Measurements from ENCODE around the gene NAIF1. TPM values are rescaled to one million over a fixed set of nuclear protein-coding genes. Genes with fewer than 3 reads are reported as not detected.
A peak's percentile ranks its signal among the peaks of the same experiment; 100 is the strongest.
"Not testable (repeated sequence)": the region's sequence is repeated elsewhere in the genome, so short reads cannot be mapped to it uniquely, and the experiment has no call there.

Gene NAIF1
- total RNA-seq, 1 experiment from 2014 or later: 15.1 TPM

DNA sequence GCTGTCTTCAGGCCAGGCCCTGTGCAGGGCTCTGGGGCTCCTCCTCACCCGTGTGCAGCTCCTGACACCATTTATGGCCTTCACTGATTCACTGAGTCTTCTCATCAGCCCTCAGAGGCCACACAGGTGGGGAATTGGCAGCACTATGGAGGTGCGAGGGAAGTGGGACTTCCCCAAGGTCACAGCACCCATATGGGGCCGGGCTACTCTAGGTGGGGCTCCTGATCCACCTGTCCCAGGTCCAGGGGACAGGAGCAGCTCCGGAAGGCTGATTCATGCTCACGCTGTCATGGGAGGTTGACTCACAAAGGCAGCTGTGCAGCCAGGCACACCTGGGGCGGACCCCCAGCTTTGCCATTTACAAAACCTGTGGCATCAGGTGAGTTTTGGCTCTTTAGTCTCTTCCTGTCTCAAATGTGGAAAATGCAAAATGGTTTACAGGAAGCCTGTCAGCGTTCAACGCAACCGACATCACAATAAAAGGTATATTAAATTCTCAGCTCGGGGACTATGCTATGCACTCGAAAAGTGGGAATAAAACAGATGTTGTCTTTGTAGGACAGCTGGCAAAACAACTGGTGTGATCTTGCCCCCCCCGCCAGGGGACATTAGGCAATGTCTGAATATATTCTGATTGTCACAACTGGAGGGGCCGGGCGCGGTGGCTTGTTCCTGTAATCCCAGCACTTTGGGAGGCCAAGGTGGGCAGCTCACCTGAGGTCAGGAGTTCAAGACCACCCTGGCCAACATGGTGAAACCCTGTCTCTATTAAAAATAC, 15.0 kb downstream of the NAIF1 start:
- in situ Hi-C loops (cut with HindIII; ENCODE audit: low pct_unique_long_range_greater_than_20kb, low sequenced_read_pairs): no loop called here
- no peak for DNase-seq (ENCODE audit: low read depth, low spot score)

DNA sequence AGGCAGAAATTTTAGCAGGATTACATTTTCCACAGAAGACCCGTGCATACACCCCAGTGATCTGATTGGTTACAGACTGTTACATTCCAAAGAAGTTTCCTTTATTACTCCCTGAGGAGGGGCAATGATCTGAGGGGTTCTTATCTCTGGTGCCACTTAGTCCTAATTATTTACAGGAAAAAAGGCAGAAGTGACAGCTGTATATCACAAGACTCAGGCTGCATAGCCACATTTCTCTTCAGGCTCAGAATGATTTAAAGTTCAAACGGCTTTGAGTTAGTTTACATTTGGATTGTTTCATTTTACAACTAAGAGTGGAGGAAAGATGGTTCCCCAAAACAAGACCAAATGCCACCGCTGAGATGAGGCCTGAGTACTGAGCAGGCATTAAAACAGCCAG, 17.3 kb downstream of the NAIF1 start:
- DNase-seq (ENCODE audit: low read depth, low spot score): no peak
- in situ Hi-C loops (cut with HindIII; ENCODE audit: low pct_unique_long_range_greater_than_20kb, low sequenced_read_pairs): no loop called here

DNA sequence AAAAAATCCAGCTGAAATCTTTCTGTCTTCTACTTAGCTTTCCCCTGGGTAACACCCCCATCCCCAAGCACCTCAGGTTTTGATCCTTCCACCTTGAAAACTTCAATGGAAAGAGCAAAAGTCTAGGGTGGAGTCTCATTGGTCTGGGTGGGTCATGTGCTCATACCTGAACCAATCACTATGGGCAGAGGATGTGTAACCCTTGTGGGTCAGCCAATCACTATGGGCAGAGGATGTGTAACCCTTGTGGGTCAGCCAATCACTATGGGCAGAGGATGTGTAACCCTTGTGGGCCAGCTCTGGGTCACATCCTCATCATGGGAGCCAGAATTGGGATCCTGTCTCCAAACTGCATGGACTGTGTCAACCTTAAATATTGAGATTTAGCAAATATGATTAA, 18.5 kb downstream of the NAIF1 start:
- in situ Hi-C loops (cut with HindIII; ENCODE audit: low pct_unique_long_range_greater_than_20kb, low sequenced_read_pairs): no loop called here
- DNase-seq (ENCODE audit: low read depth, low spot score): no peak

DNA sequence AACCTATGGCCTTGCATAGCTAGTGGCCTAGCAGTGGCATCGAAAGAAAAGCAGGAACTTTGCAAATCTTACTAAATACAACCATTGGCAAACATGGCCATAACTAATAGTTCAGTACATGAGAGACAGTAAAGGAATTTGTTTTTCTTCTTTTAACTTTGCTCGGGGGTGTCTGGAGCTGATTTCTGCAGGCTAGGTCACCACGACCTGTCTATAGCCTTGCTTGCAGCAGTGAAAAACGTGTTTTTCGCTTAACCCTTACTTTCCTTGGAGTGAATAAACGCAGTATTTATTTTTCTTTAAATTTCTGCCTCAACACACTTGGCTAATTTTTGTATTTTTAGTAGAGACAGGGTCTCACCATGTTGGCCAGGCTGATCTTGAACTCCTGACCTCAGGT, 19.9 kb downstream of the NAIF1 start:
- in situ Hi-C loops (cut with HindIII; ENCODE audit: low pct_unique_long_range_greater_than_20kb, low sequenced_read_pairs): no loop called here
- no peak for DNase-seq (ENCODE audit: low read depth, low spot score)

DNA sequence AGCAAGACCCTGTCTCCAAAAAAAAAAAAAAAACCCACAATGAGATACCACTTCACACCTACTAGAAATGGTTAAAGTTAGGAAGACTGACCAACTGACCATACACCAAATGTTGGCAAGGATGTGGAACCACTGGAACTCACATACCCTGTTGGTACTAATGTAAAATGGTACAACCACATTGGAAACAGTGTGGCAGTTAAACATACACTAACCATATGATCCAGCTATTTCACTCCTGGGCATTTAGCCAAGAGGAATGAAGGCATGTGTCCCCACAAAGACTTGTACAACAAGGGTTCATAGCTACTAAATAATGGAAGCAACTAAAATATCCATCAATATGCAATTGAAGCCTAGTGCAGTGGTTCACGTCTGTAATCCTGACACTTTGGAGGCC, 21.3 kb downstream of the NAIF1 start:
- no peak for DNase-seq (ENCODE audit: low read depth, low spot score)
- in situ Hi-C loops (cut with HindIII; ENCODE audit: low pct_unique_long_range_greater_than_20kb, low sequenced_read_pairs): no loop called here

DNA sequence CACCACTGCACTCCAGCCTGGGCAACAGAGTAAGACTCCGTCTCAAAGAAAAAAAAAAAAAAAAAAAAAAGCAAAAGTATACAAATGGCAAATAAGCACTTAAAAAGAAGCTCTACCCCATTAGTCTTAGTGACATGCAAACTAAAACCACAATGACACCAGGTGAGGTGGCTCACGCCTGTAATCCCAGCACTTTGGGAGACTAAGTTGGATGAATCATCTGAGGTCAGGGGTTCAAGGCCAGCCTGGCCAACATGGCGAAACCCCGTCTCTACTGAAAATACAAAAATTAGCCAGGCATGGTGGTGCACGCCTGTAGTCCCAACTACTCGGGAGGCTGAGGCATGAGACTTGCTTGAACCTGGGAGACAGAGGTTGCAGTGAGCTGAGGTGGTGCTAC, 21.7 kb downstream of the NAIF1 start:
- in situ Hi-C loops (cut with HindIII; ENCODE audit: low pct_unique_long_range_greater_than_20kb, low sequenced_read_pairs); DNase-seq (ENCODE audit: low read depth, low spot score): not testable (repeated sequence)

DNA sequence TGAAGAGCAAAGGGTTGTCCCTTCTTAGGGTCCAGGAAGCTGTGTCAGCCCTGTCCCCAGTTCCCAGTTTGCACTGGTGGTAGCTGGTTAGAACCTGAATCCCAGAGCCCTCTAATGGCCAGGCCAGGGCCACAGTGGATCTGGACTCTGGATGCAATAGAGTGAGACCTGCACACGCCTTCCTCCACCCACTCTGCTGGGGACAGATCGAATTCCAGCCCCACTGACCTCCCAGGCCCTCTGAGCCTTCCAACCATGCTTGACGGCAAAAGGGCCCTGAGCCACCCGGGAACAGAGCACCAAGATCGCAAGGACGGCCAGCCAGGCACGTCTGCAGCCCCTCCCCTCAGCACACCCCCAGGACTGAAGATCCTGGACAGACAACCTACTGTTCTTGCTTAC, 23.7 kb downstream of the NAIF1 start:
- in situ Hi-C loops (cut with HindIII; ENCODE audit: low pct_unique_long_range_greater_than_20kb, low sequenced_read_pairs): no loop called here
- DNase-seq (ENCODE audit: low read depth, low spot score): no peak

DNA sequence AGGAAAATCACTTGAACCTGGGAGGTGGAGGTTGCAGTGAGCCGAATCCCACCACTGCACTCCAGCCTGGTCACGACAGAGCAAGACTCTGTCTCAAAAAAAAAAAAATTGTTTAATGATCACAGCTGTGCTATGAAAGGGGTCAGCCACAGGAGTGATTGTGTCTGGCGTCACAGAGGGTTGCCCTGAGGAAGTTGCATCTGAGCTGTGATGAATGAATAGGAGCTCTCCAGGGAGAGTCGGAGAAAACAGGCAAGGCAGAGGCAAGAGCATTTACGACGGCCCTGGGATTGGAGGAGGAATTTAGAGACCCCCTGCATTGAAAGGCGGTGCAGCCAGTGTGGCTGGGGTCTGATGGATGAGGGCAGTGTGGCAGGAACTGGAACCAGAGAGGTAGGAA, 25.1 kb downstream of the NAIF1 start:
- in situ Hi-C loops (cut with HindIII; ENCODE audit: low pct_unique_long_range_greater_than_20kb, low sequenced_read_pairs): no loop called here

DNA sequence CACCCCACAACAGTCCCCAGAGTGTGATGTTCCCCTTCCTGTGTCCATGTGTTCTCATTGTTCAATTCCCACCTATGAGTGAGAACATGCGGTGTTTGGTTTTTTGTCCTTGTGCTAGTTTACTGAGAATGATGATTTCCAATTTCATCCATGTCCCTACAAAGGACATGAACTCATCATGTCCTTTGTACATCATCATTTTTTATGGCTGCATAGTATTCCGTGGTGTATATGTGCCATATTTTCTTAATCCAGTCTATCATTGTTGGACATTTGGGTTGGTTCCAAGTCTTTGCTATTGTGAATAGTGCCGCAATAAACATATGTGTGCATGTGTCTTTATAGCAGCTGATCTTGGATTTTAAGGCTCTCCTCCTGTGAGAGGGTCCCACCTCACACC, 26.3 kb downstream of the NAIF1 start:
- in situ Hi-C loops (cut with HindIII; ENCODE audit: low pct_unique_long_range_greater_than_20kb, low sequenced_read_pairs); DNase-seq (ENCODE audit: low read depth, low spot score): not testable (repeated sequence)

More for the DNA sequence above, 25.1 kb downstream of the NAIF1 start:
- no peak for DNase-seq (ENCODE audit: low read depth, low spot score)

DNA sequence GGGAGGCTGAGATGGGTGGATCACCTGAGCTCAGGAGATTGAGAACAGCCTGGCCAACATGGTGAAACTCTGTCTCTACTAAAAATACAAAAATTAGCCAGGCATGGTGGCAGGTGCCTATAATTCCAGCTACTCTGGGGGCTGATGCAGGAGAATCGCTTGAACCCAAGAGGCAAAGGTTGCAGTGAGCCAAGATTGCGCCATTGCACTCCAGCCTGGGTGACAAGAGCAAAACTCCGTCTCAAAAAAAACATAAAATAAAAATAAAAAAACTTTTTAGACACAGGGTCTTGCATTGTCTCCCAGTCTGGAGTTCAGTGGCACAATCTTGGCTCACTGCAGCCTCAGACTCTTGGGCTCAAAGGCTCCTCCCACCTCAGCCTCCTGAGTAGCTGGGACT, 30.6 kb downstream of the NAIF1 start:
- DNase-seq (ENCODE audit: low read depth, low spot score); in situ Hi-C loops (cut with HindIII; ENCODE audit: low pct_unique_long_range_greater_than_20kb, low sequenced_read_pairs): not testable (repeated sequence)

DNA sequence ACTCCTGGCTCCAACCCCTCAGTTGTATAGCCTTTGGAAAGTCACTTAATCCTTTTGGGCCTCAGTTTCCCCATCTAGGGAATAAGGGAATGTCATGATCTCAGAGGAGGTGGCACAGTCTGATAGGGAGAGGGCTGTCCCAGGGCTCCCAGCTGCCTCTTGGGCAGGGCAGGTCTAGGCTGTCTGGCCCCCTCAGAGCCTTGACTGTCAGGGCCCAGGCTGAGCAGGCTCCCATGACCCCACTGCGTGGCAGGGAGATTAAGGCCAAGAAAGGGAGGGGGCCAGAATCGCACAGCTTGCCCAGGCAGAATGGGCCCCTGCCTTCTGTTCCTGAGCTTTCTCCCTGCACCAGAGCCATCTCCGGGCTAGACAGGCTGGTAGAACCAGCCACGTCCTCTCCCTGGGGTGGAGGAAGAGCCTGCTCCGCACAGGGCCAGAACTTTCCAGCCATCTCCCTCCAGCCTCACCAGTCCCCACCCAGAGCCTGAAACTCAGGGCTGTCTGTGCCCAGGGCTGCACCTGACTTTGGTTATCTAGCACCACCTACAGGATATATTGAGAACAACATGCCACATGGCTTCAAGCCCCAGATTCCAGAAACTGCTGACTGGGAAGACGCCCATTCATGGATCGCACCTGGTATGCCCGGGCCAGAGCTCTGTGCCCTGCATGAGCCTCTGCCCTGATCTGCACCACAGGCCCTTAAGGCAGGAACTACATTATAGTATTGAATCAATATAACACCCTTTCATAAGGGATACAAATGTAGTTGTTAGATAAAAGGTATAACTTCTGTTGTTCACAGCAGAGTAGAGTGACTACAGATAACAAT, 32.1 kb downstream of the NAIF1 start:
- DNase-seq (ENCODE audit: low read depth, low spot score): peak; percentile 92
- in situ Hi-C loops (cut with HindIII; ENCODE audit: low pct_unique_long_range_greater_than_20kb, low sequenced_read_pairs): no loop called here

DNA sequence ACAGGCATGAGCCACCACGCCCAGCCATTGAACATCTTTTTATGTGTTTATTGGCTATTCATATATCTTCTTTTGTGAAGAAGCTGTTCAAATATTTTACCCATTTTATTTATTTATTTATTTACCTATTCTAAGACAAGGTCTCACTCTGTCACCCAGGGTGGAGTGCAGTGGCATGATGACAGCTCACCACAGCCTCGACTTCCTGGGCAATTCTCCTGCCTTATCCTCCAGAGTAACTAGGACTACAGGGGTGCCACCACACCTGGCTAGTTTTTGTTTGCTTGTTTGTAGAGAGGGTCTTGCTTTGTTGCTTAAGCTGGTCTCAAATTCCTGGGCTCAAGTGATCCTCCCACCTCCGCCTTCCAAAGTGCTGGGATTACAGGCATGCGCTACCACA, 33.5 kb downstream of the NAIF1 start:
- in situ Hi-C loops (cut with HindIII; ENCODE audit: low pct_unique_long_range_greater_than_20kb, low sequenced_read_pairs): no loop called here
- DNase-seq (ENCODE audit: low read depth, low spot score): no peak

DNA sequence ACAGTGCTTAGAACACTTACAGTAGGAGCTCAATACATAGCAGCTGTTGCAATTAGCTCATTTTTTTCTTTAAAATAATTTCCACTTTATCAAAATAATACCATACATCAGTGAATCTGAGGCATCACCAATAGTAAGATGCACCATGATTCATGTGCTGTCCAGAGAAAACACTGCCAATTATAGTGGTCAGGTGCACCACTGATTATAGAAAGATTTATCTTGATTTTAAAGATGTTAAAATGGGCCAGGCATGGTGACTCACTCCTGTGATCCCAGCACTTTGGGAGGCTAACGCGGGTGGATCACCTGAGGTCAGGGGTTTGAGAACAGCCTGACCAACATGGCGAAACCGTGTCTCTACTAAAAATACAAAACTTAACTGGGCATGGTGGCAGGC, 39.4 kb downstream of the NAIF1 start:
- no peak for DNase-seq (ENCODE audit: low read depth, low spot score)
- in situ Hi-C loops (cut with HindIII; ENCODE audit: low pct_unique_long_range_greater_than_20kb, low sequenced_read_pairs): no loop called here

DNA sequence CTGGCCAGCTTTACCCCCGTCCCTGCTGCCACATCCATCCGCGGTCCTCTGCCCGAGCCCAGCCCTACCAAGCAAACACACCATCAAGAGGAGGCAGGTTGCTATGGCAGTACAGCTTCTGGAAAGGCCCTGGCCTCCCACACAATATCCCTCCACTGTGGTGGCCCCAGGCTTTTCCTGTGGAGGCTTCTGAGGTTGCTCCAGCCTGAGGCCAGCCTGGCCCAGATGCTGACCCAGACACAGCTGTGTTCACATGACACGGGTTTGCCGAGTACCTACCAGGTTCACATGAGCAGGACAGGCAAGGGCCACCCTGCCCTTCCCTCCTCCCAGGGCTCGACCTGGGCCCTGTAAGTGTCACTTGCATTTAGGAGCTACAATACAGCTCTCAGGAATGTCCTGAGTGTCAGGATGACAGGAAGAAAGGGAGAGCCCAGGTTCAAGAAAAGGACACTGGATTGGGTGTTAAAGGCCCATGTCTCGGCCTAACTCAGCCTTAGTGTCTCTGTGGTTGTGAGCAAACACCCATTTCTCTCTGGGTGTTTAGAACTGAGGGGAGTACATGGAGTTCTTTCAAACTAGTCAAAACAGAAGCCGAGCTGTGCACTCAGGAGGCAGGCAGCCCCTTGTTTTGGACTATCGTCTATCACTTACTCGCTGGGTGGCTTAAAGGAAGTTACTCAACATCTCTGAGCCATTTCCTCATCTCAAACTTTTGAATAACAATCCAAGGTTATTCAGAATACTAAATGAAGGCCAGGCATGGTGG, 40.2 kb downstream of the NAIF1 start:
- in situ Hi-C loops (cut with HindIII; ENCODE audit: low pct_unique_long_range_greater_than_20kb, low sequenced_read_pairs): no loop called here
- DNase-seq (ENCODE audit: low read depth, low spot score): peak; percentile 16

DNA sequence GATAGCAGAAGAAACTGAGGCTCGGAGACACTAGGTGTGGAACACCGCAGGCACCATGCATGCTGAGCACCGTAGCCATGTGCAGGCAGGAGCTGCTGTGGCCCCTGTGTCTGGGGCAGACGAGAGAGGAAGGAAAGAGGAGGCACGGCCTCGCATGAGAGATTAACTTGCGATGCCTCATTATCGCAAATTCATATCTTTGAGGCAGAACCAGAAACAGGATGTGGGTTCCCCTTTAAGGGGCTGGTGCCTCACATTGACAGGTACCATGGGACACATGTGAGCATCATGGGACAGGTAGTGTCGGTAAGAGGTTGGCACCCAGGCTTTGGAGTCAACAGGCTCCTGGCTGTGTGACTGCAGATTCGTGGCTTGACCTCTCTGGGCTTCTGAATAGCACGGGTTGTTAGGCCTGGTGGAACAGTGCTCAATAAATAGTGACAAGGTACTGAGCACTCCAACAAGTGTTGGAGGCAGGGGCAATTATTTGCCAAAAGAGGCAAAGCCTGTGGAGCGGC, 40.8 kb downstream of the NAIF1 start:
- no peak for DNase-seq (ENCODE audit: low read depth, low spot score)
- in situ Hi-C loops (cut with HindIII; ENCODE audit: low pct_unique_long_range_greater_than_20kb, low sequenced_read_pairs): no loop called here

DNA sequence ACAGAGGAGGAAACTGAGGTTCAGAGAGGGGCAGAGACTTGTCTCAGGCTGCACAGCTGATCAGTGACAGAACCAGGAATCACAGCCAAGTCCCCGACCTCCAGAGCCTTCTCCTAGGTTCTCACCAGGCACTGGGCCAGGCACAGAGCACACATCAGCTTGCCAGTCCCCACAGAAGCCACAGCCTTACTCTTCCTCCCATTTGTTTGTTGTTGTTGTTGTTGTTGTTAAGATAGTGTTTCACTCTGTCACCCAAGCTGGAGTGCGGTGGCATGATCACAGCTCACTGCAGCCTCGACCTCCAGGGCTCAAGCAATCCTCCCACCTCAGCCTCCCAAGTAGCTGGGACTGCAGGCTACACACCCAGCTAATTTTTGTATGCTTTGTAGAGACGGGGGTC, 41.4 kb downstream of the NAIF1 start:
- in situ Hi-C loops (cut with HindIII; ENCODE audit: low pct_unique_long_range_greater_than_20kb, low sequenced_read_pairs): no loop called here
- no peak for DNase-seq (ENCODE audit: low read depth, low spot score)

DNA sequence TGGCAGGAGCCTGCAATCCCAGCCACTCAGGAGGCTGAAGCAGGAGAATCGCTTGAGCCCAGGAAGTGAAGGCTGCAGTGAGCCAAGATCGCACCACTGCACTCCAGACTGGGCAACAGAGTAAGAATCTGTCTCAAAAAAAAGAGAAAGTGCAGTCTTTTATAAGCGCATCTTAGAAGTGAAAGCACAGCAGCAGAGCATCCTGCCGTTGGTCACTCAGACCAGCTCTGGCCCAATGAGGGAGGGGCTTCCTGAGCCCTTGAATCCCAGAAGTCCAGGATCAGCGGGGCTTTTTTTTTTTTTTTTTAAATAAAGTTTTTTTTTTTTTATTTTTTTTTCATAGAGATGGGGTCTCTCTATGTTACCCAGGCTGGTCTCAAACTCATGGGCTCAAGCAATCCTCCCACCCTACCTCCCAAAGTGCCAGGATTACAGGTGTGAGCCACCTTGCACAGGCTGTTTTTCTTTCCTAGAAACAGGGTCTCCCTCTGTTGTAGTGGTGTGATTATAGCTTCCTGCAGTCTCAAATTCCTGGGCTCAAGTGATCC, 42.3 kb downstream of the NAIF1 start:
- in situ Hi-C loops (cut with HindIII; ENCODE audit: low pct_unique_long_range_greater_than_20kb, low sequenced_read_pairs): no loop called here

DNA sequence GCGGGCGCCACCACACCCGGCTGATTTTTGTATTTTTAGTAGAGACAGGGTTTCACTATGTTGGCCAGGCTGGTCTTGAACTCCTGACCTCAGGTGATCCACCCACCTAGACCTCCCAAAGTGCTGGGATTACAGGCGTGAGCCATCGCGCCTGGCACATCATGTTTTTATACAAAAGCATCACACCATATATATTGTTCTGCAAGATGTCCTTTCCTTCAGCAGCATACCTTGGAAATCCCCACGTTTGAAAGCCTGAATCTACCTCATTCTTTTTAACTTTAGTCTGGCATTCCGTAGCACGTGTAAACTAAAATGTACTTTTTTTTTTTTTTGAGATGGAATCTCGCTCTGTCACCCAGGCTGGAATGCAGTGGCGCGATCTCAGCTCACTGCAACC, 43.4 kb downstream of the NAIF1 start:
- DNase-seq (ENCODE audit: low read depth, low spot score); in situ Hi-C loops (cut with HindIII; ENCODE audit: low pct_unique_long_range_greater_than_20kb, low sequenced_read_pairs): not testable (repeated sequence)

More for the DNA sequence above, 42.3 kb downstream of the NAIF1 start:
- no peak for DNase-seq (ENCODE audit: low read depth, low spot score)
